Measurements from ENCODE around the gene PLTP. TPM values are rescaled to one million over a fixed set of nuclear protein-coding genes. Genes with fewer than 3 reads are reported as not detected.

Gene PLTP
- total RNA-seq, 4 donors from 2014 or later: 25.0 to 99.3 (median 35.7) TPM

DNA sequence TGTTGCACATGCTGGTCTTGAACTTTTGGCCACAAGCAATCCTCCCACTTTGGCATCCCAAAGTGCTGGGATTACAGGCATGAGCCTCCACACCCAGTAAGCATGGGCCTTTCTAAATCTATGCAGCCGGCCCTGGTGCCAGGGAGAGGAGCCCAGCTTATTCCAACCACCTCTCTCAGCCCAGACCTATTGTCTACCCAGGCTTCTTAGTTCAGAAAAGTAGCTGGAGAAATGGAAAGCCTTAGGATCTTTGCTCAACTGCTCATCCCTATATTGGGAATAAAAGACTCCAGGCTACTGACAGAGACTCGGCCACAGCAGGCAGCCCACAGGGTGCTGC lies 14.7 kb upstream of the PLTP start:
- Histone ChIP-seq H3K4me3 (no peak overlapping the region), H3K27ac (no peak overlapping the region), H3K9me3 (no peaks in the 10 kb centered on the region), H3K36me3 (no peaks in the 10 kb centered on the region), H3K4me1 (peaks cover 0 to 11% (median 0%) of the 10 kb centered on the region in 4 donors), H3K27me3 (no peaks in the 10 kb centered on the region)
- DNase-seq: no peak
- TF ChIP-seq, protein P1, sequence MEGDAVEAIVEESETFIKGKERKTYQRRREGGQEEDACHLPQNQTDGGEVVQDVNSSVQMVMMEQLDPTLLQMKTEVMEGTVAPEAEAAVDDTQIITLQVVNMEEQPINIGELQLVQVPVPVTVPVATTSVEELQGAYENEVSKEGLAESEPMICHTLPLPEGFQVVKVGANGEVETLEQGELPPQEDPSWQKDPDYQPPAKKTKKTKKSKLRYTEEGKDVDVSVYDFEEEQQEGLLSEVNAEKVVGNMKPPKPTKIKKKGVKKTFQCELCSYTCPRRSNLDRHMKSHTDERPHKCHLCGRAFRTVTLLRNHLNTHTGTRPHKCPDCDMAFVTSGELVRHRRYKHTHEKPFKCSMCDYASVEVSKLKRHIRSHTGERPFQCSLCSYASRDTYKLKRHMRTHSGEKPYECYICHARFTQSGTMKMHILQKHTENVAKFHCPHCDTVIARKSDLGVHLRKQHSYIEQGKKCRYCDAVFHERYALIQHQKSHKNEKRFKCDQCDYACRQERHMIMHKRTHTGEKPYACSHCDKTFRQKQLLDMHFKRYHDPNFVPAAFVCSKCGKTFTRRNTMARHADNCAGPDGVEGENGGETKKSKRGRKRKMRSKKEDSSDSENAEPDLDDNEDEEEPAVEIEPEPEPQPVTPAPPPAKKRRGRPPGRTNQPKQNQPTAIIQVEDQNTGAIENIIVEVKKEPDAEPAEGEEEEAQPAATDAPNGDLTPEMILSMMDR (IDR thresholded peaks at IDR 0.05): no peak
- no peak for TF ChIP-seq POLR2A (IDR thresholded peaks at IDR 0.05)

DNA sequence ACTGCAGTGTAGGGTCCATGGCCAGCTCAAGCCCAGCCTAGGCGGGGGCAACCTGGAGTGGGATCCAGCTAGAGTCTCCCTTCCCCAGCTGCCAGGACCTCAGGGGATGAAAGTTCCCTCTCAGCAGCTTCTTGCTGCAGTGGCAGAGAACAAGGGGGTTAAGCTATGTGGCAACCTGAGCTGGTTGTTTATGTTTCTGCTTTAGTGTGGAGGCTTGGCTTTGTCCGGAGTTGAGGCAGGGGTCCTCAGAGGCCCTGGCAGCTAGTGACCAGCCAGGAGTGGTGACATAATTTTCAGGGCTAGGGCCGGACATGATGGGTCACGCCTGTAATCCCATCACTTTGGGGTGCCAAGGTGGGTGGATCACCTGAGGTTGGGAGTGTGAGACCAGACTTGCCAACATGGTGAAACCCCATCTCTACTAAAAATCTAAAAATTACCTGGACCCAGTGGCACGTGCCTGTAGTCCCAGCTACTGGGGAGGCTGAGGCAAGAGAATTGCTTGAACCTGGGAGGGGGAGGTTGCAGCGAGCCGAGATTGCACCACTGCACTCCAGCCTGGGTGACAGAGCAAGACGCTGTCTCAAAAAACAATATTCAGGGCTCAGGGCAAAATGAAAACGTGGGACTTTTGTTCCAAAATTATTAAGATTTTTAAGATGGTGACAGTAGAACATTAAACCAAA lies 14.0 kb upstream of the PLTP start:
- TF ChIP-seq, protein P1 (IDR thresholded peaks at IDR 0.05): no peak
- no peak for TF ChIP-seq POLR2A (IDR thresholded peaks at IDR 0.05)
- Histone ChIP-seq H3K4me1 (peaks cover 0 to 17% (median 0%) of the 10 kb centered on the region in 4 donors), H3K27ac (peak overlapping the region in 1 of 4 donors; percentile 17), H3K36me3 (no peaks in the 10 kb centered on the region), H3K27me3 (no peaks in the 10 kb centered on the region), H3K4me3 (no peak overlapping the region), H3K9me3 (no peaks in the 10 kb centered on the region)
- DNase-seq: no peak

DNA sequence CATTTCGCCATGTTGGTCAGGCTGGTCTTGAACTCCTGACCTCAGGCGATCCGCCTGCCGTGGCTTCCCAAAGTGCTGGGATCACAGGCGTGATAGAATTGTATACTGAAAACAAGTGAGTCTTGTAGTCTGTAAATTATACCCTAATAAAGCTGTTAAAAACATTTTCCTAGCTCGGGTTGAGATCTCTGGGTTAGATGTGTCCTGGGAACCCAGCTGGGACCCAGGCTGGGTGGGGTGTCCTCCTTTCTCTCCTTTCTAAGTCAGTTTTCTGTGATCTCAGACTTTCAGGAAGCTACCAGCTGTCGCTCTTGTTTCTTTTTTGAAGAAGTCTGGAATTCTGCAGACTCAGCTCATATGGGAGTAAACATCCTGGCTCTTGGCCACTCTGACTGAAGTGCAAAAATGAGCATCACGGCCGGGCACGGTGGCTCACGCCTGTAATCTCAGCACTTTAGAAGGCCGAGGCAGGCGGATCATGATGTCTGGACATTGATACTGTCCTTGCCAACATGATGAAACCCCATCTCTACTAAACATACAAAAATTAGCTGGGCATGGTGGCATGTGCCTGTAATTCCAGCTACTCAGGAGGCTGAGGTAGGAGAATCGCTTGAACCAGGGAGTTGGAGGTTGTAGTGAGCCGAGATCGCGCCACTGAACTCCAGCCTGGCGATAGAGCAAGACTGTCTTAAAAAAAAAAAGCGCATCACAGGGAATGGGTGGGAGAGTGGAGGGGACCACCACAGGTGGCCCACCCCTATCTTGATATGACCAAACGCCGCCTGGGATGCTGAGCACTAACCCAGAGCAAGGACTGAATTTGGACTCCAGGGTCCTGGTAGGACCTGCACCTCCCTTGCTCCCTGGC lies 12.7 kb upstream of the PLTP start:
- Histone ChIP-seq H3K36me3 (no peaks in the 10 kb centered on the region), H3K27me3 (no peaks in the 10 kb centered on the region), H3K4me3 (no peak overlapping the region), H3K27ac (peak overlapping the region; percentile 36 to 78 (median 56)), H3K9me3 (no peaks in the 10 kb centered on the region), H3K4me1 (peaks cover 0 to 30% (median 0%) of the 10 kb centered on the region in 4 donors)
- no peak for DNase-seq
- TF ChIP-seq, protein P1 (IDR thresholded peaks at IDR 0.05): no peak
- no peak for TF ChIP-seq POLR2A (IDR thresholded peaks at IDR 0.05)

DNA sequence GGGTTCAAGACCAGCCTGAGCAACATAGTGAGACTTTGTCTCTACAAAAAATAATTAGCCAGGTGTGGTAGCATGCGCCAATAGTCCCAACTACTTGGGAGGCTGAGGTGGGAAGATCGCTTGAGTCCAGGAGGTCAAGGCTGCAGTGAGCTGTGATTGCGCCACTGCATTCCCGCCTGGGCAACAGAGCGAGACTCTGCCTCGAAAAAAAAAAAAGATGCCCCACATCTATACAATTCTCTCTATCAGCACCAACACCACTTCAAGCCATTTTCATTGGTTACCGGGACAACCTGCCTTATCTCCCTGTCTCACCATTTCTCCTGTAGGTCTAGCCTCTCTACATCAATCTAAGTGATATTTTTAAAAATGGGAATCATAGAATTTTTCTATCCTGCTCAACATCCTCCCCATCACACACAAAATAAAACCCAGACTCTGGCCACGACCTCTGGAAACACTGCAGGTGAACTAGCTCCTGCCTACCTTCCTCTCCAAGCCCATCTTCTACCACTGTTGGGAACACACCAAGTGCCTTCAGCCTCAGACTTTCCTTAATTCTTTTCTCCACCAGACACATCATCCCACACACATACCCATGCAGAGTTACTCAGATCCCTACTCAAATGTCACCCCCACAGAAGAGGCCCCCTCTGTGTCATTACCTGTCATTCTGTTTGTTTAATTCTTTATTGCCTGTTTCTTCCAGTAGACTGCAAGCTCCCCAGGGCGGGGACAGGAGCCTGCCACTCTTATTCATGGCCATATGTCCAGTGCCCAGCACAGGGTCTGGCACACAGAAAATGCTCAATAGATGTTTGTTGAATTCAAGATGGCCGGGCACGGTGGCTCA lies 9.6 kb upstream of the PLTP start:
- H3K9me3 ChIP-seq: no peaks in the 10 kb centered on the region
- peaks cover 0 to 46% (median 0%) of the 10 kb centered on the region in 4 donors for H3K4me1 ChIP-seq
- no peaks in the 10 kb centered on the region for H3K36me3 ChIP-seq
- TF ChIP-seq, protein P1 (IDR thresholded peaks at IDR 0.05): no peak
- TF ChIP-seq POLR2A (IDR thresholded peaks at IDR 0.05): no peak
- no peak overlapping the region for H3K4me3 ChIP-seq
- no peak for DNase-seq
- H3K27me3 ChIP-seq: no peaks in the 10 kb centered on the region
- no peak overlapping the region for H3K27ac ChIP-seq
